GM21515 (cell line): ENCODE results near the gene SLAIN1.
A peak's percentile ranks its signal among the peaks of the same experiment; 100 is the strongest.

Experiments
- ATAC-seq: cut with Tn5 transposase; IDR thresholded peaks from one replicate; pipeline ENCODE4 v1.9.1; 2021; ENCODE audit not compliant: unreplicated experiment

SLAIN1 gene

GRCh38 chr13:77703408-77703807, 5.9 kb downstream of the SLAIN1 start:
- no peak for ATAC-seq

- no peak for ATAC-seq
These were observed 16.8 kb downstream of the SLAIN1 start for GRCh38 chr13:77714119-77714755.

- peak; percentile 54 for ATAC-seq
These were observed 17.9 kb downstream of the SLAIN1 start for GRCh38 chr13:77715233-77715891.

GRCh38 chr13:77716692-77717091, 19.2 kb downstream of the SLAIN1 start:
- ATAC-seq = no peak

- ATAC-seq = no peak
These were observed 20.0 kb downstream of the SLAIN1 start for GRCh38 chr13:77717508-77717907.

- ATAC-seq = no peak
These were observed 21.6 kb downstream of the SLAIN1 start for GRCh38 chr13:77719128-77719527.

- ATAC-seq = no peak
These were observed 23.5 kb downstream of the SLAIN1 start for GRCh38 chr13:77720988-77721387.

- ATAC-seq = no peak
These were observed 26.6 kb downstream of the SLAIN1 start for GRCh38 chr13:77724092-77724491.

GRCh38 chr13:77725071-77725470, 27.6 kb downstream of the SLAIN1 start:
- ATAC-seq = no peak

GRCh38 chr13:77728265-77729125, 31.0 kb downstream of the SLAIN1 start:
- ATAC-seq = no peak

- peak; percentile 98 for ATAC-seq
These were observed 32.2 kb downstream of the SLAIN1 start for GRCh38 chr13:77729502-77730221.

GRCh38 chr13:77730572-77730971, 33.1 kb downstream of the SLAIN1 start:
- no peak for ATAC-seq

- ATAC-seq = no peak
These were observed 34.8 kb downstream of the SLAIN1 start for GRCh38 chr13:77732287-77732686.

GRCh38 chr13:77733674-77734073, 36.2 kb downstream of the SLAIN1 start:
- no peak for ATAC-seq

GRCh38 chr13:77737583-77738200, 40.2 kb downstream of the SLAIN1 start:
- ATAC-seq = peak; percentile 70

- ATAC-seq = no peak
These were observed 42.7 kb downstream of the SLAIN1 start for GRCh38 chr13:77740097-77740735.

- ATAC-seq = no peak
These were observed 43.6 kb downstream of the SLAIN1 start for GRCh38 chr13:77740931-77741596.

- ATAC-seq = no peak
These were observed 44.1 kb downstream of the SLAIN1 start for GRCh38 chr13:77741597-77741972.

- ATAC-seq = no peak
These were observed 45.3 kb downstream of the SLAIN1 start for GRCh38 chr13:77742801-77743200.

GRCh38 chr13:77745784-77746183, 48.3 kb downstream of the SLAIN1 start:
- no peak for ATAC-seq
